ENCODE data around the gene MCCD1.

Gene MCCD1

GRCh38 chr6:31572041-31572911 is 43.5 kb downstream of the MCCD1 start, which contains the start of gene LTA:
TSS of gene LTA (plus strand) at chr6:31572289. CDS start at chr6:31572743, 454 bp downstream.
- DNase-seq (ENCODE audit: low spot score): no peak

- DNase-seq (ENCODE audit: low spot score): no peak
Observed at GRCh38 chr6:31573239-31574105, 44.7 kb downstream of the MCCD1 start.

GRCh38 chr6:31574106-31575061 is 45.6 kb downstream of the MCCD1 start:
- DNase-seq (ENCODE audit: low spot score): no peak

- DNase-seq (ENCODE audit: low spot score): peak; percentile 50
Observed at GRCh38 chr6:31575335-31575901, 46.7 kb downstream of the MCCD1 start, which contains the start of gene TNF. TSS of gene TNF (plus strand) at chr6:31575565. CDS start at chr6:31575742, 177 bp downstream.

- no peak for DNase-seq (ENCODE audit: low spot score)
Observed at GRCh38 chr6:31575952-31576685, 47.4 kb downstream of the MCCD1 start.

GRCh38 chr6:31576897-31577578 is 48.3 kb downstream of the MCCD1 start:
- DNase-seq (ENCODE audit: low spot score): no peak

- no peak for DNase-seq (ENCODE audit: low spot score)
Observed at GRCh38 chr6:31577579-31577966, 48.8 kb downstream of the MCCD1 start.

- DNase-seq (ENCODE audit: low spot score): no peak
Observed at GRCh38 chr6:31578184-31579118, 49.7 kb downstream of the MCCD1 start.

GRCh38 chr6:31579119-31579505 is 50.4 kb downstream of the MCCD1 start:
- DNase-seq (ENCODE audit: low spot score): no peak

Measured in globus pallidus (tissue), 1 donor.